ENCODE results near the gene LMTK3.

LMTK3 gene

GRCh38 chr19:48471836-48472235 is 39.8 kb downstream of the LMTK3 start:
- DNase-seq (ENCODE audit: low read depth), result no peak

GRCh38 chr19:48470856-48471255 is 40.8 kb downstream of the LMTK3 start:
- no peak for DNase-seq (ENCODE audit: low read depth)

DNA sequence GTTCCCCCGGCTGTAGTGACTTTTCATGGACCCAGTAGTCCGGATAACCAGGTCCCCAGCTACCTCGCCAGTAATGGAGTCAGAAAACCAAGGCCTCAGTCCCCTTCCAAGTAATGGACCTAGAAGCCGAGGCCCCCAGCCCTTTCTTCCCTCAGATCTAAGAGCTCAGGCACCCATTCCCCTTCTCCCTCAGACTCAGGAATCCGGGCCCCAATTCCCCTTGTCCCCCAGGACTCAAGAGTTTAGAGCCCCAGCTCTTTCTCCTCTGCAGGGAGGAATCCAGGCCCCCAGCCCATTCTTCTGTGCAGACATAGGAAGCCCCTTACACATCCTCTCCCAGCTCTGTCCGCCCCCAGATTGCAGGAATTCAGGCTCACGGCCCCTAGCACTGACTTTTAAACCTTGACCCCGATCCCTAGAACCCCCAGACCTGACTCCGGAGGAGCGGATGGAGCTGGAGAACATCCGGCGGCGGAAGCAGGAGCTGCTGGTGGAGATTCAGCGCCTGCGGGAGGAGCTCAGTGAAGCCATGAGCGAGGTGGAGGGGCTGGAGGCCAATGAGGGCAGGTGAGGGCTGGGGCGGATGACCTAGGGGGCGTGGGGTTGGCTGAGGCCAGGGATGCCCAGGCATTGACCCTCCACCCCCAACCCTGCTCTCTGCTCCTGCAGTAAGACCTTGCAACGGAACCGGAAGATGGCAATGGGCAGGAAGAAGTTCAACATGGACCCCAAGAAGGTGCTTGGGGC is 41.5 kb downstream of the LMTK3 start:
- no peak for DNase-seq (ENCODE audit: low read depth)

- no peak for DNase-seq (ENCODE audit: low read depth)
These were observed 42.2 kb downstream of the LMTK3 start, which contains the start of gene CYTH2 for GRCh38 chr19:48469289-48469881. Gene CYTH2, plus strand, starts transcription at chr19:48469369. Its CDS starts 139 bp downstream, at chr19:48469508.

DNA sequence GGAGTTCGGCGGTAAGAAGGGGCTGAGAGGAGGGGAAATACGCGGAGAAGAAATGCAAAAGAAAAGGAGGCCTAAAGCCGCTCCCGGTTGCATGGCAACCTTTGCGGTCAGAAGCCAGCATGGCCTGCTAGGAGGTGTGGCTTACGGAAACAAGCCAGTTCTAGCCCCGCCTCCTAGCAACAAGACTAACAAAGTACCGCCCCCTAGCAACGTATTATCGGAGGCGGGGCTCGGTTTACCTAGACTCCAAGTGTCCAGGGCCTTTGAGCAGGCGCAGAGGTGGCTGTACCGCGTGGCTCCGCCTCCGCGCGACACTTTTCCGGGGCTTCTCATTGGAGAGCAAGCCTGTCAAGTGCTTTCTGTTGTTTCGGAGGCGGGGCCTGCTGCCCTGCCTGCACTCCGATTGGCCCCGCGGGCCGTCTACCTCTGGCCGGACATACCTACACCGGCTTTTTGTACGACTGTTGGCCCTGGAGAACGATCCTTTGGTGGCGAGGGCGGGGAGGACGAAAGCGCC is 42.8 kb downstream of the LMTK3 start:
- peak; percentile 99 for DNase-seq (ENCODE audit: low read depth)

- no peak for DNase-seq (ENCODE audit: low read depth)
These were observed 44.9 kb downstream of the LMTK3 start for GRCh38 chr19:48466561-48467325.

DNA sequence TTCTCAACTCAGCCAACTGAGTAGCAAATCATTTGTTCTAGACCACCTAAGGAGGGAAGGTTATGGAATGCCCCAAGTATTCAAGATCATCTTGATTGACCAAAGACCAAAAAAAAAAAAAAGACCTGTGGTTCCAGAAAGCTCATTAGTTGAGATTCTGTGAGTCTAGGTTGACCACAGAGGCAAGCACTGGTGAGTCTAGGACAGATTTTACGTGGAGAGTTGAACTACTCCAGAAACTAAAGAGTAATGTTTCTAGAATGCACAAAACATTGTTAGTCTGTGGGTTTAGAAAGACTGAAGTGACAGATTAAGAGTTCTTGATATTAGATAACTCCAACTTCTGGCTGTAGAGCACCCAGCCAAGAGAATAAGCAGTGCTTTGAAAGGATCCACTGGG is 46.4 kb downstream of the LMTK3 start:
- no peak for DNase-seq (ENCODE audit: low read depth)

GRCh38 chr19:48461982-48462655 is 49.5 kb downstream of the LMTK3 start:
- no peak for DNase-seq (ENCODE audit: low read depth)

GRCh38 chr19:48461651-48461981 is 50.0 kb downstream of the LMTK3 start:
- DNase-seq (ENCODE audit: low read depth), result no peak

GRCh38 chr19:48458016-48458415 is 53.6 kb downstream of the LMTK3 start:
- DNase-seq (ENCODE audit: low read depth), result no peak

DNA sequence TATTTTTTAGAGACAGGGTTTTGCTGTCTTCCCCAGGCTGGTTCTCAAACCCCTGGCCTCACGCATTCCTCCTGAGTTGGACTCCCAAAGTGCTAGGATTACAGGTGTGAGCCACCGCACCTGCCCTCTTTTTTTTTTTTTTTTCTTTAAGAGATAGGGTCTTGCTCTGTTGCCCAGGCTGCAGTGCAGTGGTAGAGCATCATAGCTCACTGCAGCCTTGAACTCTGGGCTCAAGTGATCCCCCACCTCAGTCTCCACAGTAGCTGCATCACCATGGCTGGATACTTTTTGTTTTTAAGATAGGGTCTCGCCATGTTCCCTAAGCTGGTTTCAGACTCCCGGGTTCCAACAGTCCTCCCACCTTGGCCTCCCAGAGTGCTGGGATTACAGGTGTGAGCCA is 54.8 kb downstream of the LMTK3 start:
- DNase-seq (ENCODE audit: low read depth), result no peak

DNA sequence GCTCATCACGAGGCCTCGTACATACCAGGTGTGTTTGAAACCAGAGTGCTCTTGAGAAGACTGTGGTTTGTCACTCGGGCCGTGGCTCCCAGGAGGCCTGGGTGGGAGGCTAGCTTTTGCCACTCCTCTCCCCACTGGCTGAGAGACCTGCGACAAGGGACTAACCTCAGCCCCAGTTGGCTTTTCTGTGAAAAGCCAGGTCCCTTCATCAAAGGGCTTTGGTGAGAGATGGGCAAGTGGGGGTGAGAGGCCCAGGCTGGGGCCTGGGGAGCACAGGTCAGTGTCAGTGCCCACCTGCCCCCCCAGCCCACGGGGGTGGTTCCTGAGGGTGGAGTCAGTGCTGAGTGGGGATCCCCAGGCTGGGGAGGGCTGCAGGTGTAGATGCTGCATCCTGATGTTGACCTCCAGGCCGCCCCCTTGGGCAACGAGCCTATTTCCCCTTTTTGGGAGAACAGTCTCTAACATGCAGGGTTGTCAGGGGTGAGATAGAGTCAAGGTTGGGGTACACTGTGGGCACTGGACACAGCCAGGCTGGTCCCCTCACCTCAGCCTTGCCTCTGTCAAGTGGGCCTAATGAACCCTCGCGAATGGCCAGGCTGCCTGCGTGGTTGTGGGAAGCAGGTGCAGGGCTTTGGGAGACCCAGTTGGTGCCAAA is 55.6 kb downstream of the LMTK3 start:
- DNase-seq (ENCODE audit: low read depth), result no peak

- DNase-seq (ENCODE audit: low read depth), result no peak
These were observed 56.3 kb downstream of the LMTK3 start, which contains the start of gene KCNJ14 for GRCh38 chr19:48455171-48455907. Gene KCNJ14, plus strand, starts transcription at chr19:48455574. Its CDS starts 6,151 bp downstream, at chr19:48461725.

DNA sequence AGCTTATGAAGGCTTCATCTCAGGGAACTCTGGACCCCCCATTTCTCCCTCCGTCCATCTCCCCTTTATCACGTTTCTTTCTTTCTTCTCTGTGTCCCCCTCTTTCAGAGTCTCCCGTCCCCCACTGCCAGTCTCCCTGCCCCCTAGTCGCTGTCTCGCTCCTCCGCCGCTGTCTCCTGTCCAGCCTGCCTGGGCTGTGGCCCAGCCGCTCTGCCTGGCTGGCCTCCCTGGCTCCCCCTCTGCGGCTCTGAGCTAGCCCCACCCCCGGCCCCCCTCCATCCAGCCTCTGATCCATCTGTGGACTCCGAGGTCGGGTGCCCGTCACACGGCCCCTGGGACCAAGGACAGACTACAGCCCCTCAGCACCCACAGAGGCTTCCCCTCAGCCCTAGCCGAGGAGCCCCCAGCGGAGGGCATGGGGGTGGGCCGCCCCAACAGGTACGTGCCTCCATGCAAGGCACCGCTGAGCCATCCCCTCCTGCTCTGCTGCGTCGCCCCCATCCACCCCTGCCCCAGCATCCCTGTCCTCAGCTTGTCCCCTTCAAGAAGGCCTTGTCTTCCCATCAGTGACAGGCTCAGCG is 57.4 kb downstream of the LMTK3 start:
- no peak for DNase-seq (ENCODE audit: low read depth)

DNA sequence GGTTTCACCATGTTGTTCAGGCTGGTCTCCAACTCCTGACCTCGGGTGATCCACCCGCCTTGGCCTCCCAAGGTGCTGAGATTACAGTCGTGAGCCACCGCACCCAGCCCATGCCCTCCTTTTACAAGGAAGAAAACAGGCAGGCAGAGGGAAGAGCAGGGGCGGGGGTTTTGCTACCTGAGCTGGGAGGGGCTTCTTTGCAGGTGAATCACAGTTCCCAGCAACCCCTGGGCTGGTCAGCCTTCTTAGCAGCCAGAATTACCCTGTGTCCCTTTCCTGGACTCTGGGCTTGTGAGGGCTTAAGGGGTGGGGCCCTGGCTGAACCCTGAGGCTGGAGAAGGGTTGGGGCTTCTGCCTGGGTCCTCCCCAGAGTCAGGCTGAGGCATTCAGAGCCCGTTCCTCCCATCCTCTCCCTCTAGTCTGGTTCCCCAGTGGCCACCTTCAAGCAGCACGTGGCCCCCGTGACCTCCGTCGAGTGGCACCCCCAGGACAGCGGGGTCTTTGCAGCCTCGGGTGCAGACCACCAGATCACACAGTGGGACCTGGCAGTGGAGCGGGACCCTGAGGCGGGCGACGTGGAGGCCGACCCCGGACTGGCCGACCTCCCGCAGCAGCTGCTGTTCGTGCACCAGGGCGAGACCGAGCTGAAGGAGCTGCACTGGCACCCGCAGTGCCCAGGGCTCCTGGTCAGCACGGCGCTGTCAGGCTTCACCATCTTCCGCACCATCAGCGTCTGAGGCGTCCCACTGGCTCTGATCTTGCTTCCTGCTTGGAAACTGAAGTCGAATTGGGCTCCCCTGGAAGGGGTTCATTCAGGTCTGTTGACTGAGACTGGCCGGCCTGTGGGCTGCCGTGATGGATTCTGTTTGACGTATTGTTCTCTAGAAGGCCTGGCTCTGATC is 59.1 kb downstream of the LMTK3 start:
- DNase-seq (ENCODE audit: low read depth), result no peak

DNA sequence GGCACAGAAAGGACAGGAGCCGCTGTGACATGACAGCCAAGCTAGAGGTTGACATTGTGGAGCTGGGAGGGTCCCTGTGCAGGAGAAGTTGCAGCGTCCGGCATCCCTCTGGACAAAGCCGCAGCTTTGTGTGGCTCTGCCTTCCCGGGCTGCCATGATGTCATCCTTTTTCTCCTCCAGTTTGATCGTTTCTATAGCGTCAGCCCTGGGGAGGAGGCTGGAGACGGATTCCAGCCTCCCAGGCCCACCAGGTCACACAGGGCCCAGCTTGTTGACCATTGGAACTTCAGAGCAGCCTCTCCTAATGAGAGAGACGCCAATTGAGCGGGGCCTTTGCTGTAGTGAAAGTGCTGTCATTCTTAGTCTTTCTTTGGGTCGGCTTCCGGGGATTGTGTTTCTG is 60.0 kb downstream of the LMTK3 start:
- no peak for DNase-seq (ENCODE audit: low read depth)

DNA sequence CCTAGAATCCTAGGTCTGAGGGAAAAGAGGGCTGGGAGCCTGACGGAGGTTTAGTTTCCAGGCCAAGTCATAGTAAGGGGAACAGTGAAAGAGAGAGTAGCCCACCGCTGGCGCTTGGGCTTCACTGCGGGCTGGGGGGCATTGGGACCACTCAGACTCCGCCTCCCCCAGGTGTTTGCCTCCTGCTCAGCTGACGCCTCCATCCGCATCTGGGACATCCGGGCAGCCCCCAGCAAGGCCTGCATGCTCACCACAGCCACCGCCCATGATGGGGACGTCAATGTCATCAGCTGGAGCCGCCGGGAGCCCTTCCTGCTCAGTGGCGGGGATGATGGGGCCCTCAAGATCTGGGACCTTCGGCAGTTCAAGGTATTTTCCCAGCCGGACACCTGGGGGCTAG is 60.8 kb downstream of the LMTK3 start:
- DNase-seq (ENCODE audit: low read depth), result no peak

DNA sequence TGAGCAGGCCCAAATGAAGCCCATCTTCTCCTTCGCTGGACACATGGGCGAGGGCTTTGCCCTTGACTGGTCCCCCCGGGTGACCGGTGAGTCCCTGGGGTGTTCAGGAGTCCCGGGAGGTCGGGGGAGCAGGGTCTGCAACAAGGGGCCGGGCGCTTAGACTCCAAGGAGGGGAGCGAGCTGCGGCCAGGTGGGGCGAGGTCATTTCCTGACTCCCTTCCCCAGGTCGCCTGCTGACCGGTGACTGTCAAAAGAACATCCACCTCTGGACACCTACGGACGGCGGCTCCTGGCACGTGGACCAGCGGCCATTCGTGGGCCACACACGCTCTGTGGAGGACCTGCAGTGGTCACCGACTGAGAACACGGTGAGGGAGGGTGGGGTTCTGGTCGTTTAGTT is 61.2 kb downstream of the LMTK3 start:
- DNase-seq (ENCODE audit: low read depth), result no peak

GRCh38 chr19:48448563-48448962 is 63.1 kb downstream of the LMTK3 start:
- no peak for DNase-seq (ENCODE audit: low read depth)

- no peak for DNase-seq (ENCODE audit: low read depth)
These were observed 65.1 kb downstream of the LMTK3 start for GRCh38 chr19:48446579-48446978.
